ENCODE results near the gene NAA15.
A peak's percentile ranks its signal among the peaks of the same experiment; 100 is the strongest.
"Not testable (repeated sequence)": the region's sequence is repeated elsewhere in the genome, so short reads cannot be mapped to it uniquely, and the experiment has no call there.

NAA15 gene

DNA sequence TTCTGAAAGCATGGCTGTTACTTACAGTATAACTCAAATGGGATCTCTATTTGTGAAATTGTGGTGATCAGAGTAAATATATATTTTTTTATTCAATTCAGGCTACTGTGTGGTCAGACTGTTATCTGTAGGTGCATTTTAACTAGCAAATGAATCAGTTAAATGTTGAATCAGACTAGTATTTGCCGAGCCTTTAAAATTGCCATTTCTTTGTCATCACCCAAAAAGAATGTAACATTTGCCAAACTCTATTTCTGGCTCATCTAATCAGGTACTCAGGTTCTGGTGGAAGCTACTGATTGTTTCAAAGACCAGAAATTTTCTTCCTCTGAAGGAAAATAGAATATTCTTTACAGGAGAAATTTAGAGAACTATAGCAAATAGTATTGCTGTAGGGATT is 1.8 kb upstream of the NAA15 start:
- Histone ChIP-seq H3K4me3 (ENCODE audit: low read length in 2 of 2) (peak overlapping the region in 1 of 2 donors; percentile 78), H3K27me3 (ENCODE audit: control insufficient read depth in 1 of 2, insufficient read depth in 2 of 2, low read length in 2 of 2) (no peaks in the 10 kb centered on the region), H3K4me1 (ENCODE audit: control insufficient read depth, insufficient read depth, low read length) (peaks cover 19% of the 10 kb centered on the region), H3K27ac (ENCODE audit: low read length) (no peak overlapping the region), H3K36me3 (ENCODE audit: control insufficient read depth in 2 of 2, insufficient read depth in 2 of 2, low read length in 2 of 2) (no peaks in the 10 kb centered on the region), H3K9me3 (ENCODE audit: control insufficient read depth in 2 of 2, low read length in 2 of 2) (no peaks in the 10 kb centered on the region), H3K9ac (ENCODE audit: low read length in 2 of 2) (peak overlapping the region in 1 of 2 donors; percentile 23)

DNA sequence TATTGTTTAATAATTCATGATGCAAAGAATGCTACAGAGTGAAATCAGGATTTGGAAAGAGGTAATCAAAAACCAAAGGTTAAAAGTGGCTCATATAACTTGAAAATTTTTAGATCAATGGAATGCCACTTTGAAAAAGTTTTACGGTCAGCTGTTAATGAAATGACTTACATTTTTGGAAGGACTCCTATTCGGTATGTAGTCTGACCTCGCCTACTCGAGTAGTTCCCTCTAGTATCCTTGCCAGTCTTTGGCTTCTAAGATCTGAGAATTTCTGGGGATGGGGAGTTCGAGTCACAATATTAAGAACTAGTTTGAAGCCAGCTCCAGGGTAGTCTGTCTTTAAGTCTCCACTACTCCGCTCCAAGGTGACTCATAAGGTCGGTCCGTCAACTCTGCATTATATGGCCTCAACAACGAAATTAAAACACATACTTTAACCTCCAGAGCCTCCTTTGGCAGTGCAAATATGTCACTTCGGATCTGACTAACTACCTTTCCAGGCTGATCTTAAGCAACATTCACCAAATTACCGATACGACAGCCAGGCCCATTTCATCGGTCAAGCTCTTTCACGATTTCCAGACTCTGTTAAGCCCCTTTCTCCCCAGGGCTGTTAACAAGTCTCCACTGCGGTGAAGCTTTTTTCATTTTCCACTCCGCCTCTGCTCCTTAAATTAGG is 733 bp upstream of the NAA15 start:
- peaks cover 12% of the 10 kb centered on the region for H3K4me1 ChIP-seq (ENCODE audit: control insufficient read depth, insufficient read depth, low read length)
- H3K9ac ChIP-seq (ENCODE audit: low read length in 2 of 2), result peak overlapping the region; percentile 74 to 83
- peak overlapping the region; percentile 78 to 97 for H3K4me3 ChIP-seq (ENCODE audit: low read length in 2 of 2)
- H3K27ac ChIP-seq (ENCODE audit: low read length), result peak overlapping the region; percentile 77
- H3K27me3 ChIP-seq (ENCODE audit: control insufficient read depth in 1 of 2, insufficient read depth in 2 of 2, low read length in 2 of 2), result no peaks in the 10 kb centered on the region
- H3K9me3 ChIP-seq (ENCODE audit: control insufficient read depth in 2 of 2, low read length in 2 of 2), result no peaks in the 10 kb centered on the region
- H3K36me3 ChIP-seq (ENCODE audit: control insufficient read depth in 2 of 2, insufficient read depth in 2 of 2, low read length in 2 of 2), result no peaks in the 10 kb centered on the region

DNA sequence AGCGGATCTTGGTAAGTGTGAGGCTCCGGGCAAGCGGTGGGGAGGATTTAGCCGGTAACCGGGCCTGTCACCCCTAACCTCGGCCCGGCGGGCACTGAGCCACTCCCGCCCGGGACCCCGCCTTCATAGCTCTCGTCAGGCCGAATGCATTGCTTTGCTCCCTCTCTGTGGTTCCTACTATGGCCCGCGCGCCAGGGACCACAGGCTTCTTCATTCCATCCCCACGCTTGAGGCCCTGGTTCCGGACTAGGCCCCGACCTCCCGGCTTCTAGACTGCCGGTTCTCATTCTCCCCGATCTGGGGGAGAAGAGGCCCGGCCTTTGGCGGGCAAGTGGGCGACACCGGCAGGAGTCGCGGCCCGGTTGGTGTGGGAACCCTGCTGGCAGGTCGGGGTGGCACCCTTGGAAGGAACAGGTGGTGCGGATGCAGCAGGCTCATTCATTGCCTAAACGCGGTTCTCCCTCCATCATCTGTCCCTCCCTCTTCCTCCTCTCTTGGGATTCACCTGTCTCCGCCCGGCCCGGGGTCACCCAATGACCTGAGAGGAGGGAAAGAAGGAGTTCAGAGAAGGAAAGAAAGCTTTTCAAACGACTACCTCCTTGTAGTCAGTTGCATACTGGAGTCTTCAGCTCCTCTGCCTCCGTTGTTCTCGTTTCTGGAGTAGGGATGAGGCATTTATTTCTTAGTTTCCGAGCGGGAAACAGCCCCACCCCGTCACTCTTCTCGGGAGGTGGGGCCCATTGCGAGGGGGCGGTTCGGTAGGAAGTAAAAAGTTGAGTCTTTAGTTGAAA is 711 bp downstream of the NAA15 start, which contains the start of gene NDUFC1:
Gene NDUFC1 (minus strand): TSS at position 657 of the 791 bp plus-strand sequence. CDS start 6,679 bp downstream, outside the sequence.
- Histone ChIP-seq H3K9me3 (ENCODE audit: control insufficient read depth in 2 of 2, low read length in 2 of 2) (no peaks in the 10 kb centered on the region), H3K4me3 (ENCODE audit: low read length in 2 of 2) (peak within 1 kb of the TSS; percentile 78 to 97), H3K4me1 (ENCODE audit: control insufficient read depth, insufficient read depth, low read length) (peaks cover 12% of the 10 kb centered on the region), H3K9ac (ENCODE audit: low read length in 2 of 2) (peak within 1 kb of the TSS; percentile 74 to 83), H3K27ac (ENCODE audit: low read length) (peak within 1 kb of the TSS; percentile 77), H3K36me3 (ENCODE audit: control insufficient read depth in 2 of 2, insufficient read depth in 2 of 2, low read length in 2 of 2) (no peaks in the 10 kb centered on the region), H3K27me3 (ENCODE audit: control insufficient read depth in 1 of 2, insufficient read depth in 2 of 2, low read length in 2 of 2) (no peaks in the 10 kb centered on the region)

DNA sequence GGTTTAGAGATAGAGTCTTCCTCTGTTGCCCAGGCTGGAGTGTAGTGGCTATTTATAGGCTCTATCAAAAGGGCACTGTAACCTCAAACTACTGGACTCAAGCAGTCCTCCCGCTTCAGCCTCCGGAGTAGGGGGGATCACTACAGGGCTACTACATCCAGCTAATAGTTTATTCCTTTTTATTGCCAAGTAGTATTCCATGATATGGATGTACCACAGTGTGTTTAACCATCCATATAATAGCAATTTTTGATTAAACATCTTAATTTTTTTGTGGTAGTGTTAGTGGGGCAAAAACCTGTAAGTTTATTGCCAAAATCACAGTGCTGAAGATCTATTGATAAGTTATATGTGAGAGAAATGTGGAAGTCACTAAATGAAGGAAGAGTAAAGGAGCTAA is 3.6 kb downstream of the NAA15 start:
- no peak overlapping the region for H3K9ac ChIP-seq (ENCODE audit: low read length in 2 of 2)
- H3K9me3 ChIP-seq (ENCODE audit: control insufficient read depth in 2 of 2, low read length in 2 of 2), result no peaks in the 10 kb centered on the region
- no peaks in the 10 kb centered on the region for H3K27me3 ChIP-seq (ENCODE audit: control insufficient read depth in 1 of 2, insufficient read depth in 2 of 2, low read length in 2 of 2)
- no peak overlapping the region for H3K27ac ChIP-seq (ENCODE audit: low read length)
- H3K4me3 ChIP-seq (ENCODE audit: low read length in 2 of 2), result no peak overlapping the region
- no peaks in the 10 kb centered on the region for H3K36me3 ChIP-seq (ENCODE audit: control insufficient read depth in 2 of 2, insufficient read depth in 2 of 2, low read length in 2 of 2)
- H3K4me1 ChIP-seq (ENCODE audit: control insufficient read depth, insufficient read depth, low read length), result peaks cover 12% of the 10 kb centered on the region

DNA sequence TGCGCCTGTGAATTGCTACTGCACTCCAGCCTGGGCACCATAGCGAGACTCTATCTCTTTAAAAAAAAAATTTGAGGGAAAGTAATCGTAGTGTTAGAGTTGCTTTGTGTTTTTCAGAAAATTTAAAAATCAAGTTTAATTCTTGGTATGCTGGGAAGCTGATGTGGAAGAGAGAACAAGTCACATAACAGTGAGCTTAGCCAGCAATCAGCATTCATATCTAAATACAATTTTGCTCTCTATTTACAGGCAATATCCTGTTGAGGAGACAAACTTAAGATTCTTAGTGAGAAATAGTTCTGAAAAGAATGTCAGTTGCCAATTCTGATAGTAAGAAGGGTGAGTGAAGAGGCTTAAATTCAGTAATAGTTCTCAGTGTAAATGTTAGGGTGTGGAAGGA is 10.6 kb downstream of the NAA15 start:
- H3K36me3 ChIP-seq (ENCODE audit: control insufficient read depth in 2 of 2, insufficient read depth in 2 of 2, low read length in 2 of 2), result no peaks in the 10 kb centered on the region
- no peak overlapping the region for H3K4me3 ChIP-seq (ENCODE audit: low read length in 2 of 2)
- H3K27me3 ChIP-seq (ENCODE audit: control insufficient read depth in 1 of 2, insufficient read depth in 2 of 2, low read length in 2 of 2), result no peaks in the 10 kb centered on the region
- peak overlapping the region in 1 of 2 donors; percentile 5 for H3K9ac ChIP-seq (ENCODE audit: low read length in 2 of 2)
- no peak overlapping the region for H3K27ac ChIP-seq (ENCODE audit: low read length)
- no peaks in the 10 kb centered on the region for H3K9me3 ChIP-seq (ENCODE audit: control insufficient read depth in 2 of 2, low read length in 2 of 2)
- H3K4me1 ChIP-seq (ENCODE audit: control insufficient read depth, insufficient read depth, low read length), result no peaks in the 10 kb centered on the region

DNA sequence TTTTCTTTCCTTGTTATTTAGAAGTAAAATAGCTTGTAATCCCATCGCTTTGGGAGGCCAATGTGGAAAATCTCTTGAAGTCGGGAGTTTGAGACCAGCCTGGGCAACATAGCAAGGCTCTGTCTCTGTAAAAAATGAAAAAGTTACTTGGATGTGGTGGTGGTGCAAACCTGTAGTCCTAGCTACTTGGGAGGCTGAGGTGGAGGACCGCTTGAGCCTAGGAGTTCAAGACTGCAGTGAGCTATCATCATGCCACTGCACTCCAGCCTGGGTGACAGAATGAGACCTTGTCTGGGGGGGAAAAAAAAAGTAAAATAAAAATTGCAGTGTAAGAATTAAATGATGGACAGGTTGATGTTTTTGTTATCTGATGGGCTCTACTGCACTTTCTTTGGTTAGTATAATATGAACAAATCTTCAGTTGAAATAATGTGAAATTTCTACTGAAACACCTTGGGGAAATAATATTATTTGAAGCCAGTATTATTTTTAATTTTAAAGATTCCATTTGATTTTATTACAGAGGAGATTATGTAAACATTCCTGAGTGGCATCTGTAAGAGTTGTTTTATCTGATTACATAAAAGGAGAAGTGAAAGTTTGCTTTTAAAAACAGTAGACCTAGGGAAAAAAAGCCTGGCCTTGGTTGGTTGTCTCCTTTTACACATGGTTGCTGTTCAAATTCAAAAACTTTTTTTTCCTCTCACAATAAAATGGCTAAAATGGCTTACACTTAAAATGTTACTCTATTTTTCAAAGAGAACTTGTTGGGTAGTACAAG is 11.4 kb downstream of the NAA15 start:
- Histone ChIP-seq H3K27me3 (ENCODE audit: control insufficient read depth in 1 of 2, insufficient read depth in 2 of 2, low read length in 2 of 2) (no peaks in the 10 kb centered on the region), H3K9ac (ENCODE audit: low read length in 2 of 2) (no peak overlapping the region), H3K4me1 (ENCODE audit: control insufficient read depth, insufficient read depth, low read length) (no peaks in the 10 kb centered on the region), H3K36me3 (ENCODE audit: control insufficient read depth in 2 of 2, insufficient read depth in 2 of 2, low read length in 2 of 2) (no peaks in the 10 kb centered on the region), H3K4me3 (ENCODE audit: low read length in 2 of 2) (no peak overlapping the region), H3K27ac (ENCODE audit: low read length) (no peak overlapping the region), H3K9me3 (ENCODE audit: control insufficient read depth in 2 of 2, low read length in 2 of 2) (no peaks in the 10 kb centered on the region)

DNA sequence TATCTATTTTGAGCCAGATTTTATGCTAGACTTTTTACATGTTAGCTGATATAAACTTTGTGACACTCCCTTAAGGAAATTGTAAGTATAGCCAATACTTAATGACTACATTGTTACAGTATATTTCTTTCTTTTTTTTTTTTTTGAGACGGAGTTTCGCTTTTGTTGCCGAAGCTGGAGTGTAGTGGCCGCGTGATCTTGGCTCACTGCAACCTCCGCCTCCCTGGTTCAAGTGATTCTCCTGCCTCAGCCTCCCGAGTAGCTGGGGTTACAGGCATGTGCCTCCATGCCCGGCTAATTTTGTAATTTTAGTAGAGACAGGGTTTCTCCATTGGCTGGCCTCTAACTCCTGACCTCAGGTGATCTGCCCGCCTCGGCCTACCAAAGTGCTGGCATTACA is 12.1 kb downstream of the NAA15 start:
- not testable (repeated sequence) for H3K27ac ChIP-seq (ENCODE audit: low read length); H3K4me1 ChIP-seq (ENCODE audit: control insufficient read depth, insufficient read depth, low read length); H3K9me3 ChIP-seq (ENCODE audit: control insufficient read depth in 2 of 2, low read length in 2 of 2)

DNA sequence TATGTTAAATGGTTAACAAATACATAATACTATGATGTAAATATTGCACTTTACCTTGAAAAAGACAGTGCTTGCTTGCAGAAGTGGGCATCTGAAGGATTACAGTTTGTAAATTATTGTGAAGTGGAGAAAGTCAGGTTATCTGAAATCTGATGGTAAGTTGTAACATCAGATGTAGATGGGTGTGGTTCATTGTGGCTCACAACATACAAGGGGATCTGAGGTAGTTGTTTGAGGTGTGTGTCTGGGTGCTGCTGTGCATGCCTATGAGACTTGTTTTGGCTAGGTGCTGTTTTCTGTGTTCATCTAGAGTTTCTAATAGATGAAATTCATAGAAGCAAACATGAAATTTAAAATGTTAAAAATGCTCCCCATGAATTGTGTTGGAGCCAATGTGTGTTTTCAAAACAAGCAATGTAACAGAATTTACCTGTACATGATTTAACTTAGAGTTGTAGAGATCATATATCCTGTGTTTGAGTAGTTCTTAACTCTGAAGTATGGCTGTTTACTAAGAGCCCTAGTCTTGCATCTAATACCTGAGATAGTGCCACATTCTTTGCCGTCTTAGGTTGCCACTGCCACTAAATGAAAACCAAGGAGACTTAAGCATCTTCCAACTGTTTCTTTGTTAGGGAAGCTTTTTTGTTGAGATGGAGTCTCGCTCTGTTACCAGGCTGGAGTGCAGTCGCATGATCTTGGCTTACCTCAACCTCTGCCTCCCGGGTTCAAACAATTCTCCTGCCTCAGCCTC is 12.9 kb downstream of the NAA15 start:
- Histone ChIP-seq H3K4me3 (ENCODE audit: low read length in 2 of 2) (no peak overlapping the region), H3K27ac (ENCODE audit: low read length) (no peak overlapping the region), H3K27me3 (ENCODE audit: control insufficient read depth in 1 of 2, insufficient read depth in 2 of 2, low read length in 2 of 2) (no peaks in the 10 kb centered on the region), H3K4me1 (ENCODE audit: control insufficient read depth, insufficient read depth, low read length) (no peaks in the 10 kb centered on the region), H3K36me3 (ENCODE audit: control insufficient read depth in 2 of 2, insufficient read depth in 2 of 2, low read length in 2 of 2) (no peaks in the 10 kb centered on the region), H3K9me3 (ENCODE audit: control insufficient read depth in 2 of 2, low read length in 2 of 2) (no peaks in the 10 kb centered on the region), H3K9ac (ENCODE audit: low read length in 2 of 2) (no peak overlapping the region)

More for the DNA sequence above, 12.1 kb downstream of the NAA15 start:
- not testable (repeated sequence) for H3K27me3 ChIP-seq (ENCODE audit: control insufficient read depth in 1 of 2, insufficient read depth in 2 of 2, low read length in 2 of 2); H3K4me3 ChIP-seq (ENCODE audit: low read length in 2 of 2); H3K36me3 ChIP-seq (ENCODE audit: control insufficient read depth in 2 of 2, insufficient read depth in 2 of 2, low read length in 2 of 2); H3K9ac ChIP-seq (ENCODE audit: low read length in 2 of 2)

DNA sequence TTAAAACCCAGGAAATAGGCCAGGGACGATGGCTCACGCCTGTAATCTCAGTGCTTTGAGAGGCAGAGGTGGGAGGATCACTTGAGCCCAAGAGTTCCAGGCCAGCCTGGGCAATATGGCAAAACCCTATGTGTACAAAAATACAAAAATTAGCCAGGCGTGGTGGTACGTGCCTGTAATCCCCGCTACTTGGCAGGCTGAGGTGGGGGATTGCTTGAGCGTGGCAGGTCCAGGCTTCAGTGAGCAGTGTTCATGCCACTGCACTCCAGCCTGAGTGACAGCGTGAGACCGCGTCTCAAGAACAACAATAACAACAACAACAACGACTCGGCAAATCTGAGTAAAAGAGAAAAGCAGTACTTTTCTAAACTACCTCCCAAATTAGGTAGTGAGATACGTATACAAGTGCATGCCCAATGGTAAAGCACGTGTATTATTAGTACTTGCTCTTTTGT is 13.9 kb downstream of the NAA15 start:
- no peaks in the 10 kb centered on the region for H3K9me3 ChIP-seq (ENCODE audit: control insufficient read depth in 2 of 2, low read length in 2 of 2)
- no peak overlapping the region for H3K27ac ChIP-seq (ENCODE audit: low read length)
- H3K4me3 ChIP-seq (ENCODE audit: low read length in 2 of 2), result no peak overlapping the region
- no peaks in the 10 kb centered on the region for H3K27me3 ChIP-seq (ENCODE audit: control insufficient read depth in 1 of 2, insufficient read depth in 2 of 2, low read length in 2 of 2)
- no peaks in the 10 kb centered on the region for H3K4me1 ChIP-seq (ENCODE audit: control insufficient read depth, insufficient read depth, low read length)
- no peaks in the 10 kb centered on the region for H3K36me3 ChIP-seq (ENCODE audit: control insufficient read depth in 2 of 2, insufficient read depth in 2 of 2, low read length in 2 of 2)
- H3K9ac ChIP-seq (ENCODE audit: low read length in 2 of 2), result no peak overlapping the region

DNA sequence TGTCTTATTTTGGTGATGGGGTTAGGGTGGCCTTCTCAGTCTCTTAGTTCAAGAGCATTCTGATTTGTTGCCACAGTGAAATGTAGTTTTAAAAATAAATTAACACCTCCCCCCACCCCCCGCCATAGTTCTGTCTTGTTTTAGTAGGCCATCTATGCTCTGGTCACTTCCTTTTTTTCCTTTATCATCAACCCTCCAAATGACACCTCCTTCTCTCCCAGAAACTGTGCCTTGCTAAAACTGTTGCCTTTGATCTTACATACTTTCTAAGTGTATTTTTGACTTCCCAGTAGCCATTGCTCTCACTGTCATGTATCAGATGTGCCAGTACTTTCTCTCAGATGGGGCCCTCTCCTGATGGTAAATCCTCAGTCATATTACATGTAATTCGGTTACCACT is 15.4 kb downstream of the NAA15 start:
- Histone ChIP-seq H3K27me3 (ENCODE audit: control insufficient read depth in 1 of 2, insufficient read depth in 2 of 2, low read length in 2 of 2) (no peaks in the 10 kb centered on the region), H3K4me3 (ENCODE audit: low read length in 2 of 2) (no peak overlapping the region), H3K9ac (ENCODE audit: low read length in 2 of 2) (no peak overlapping the region), H3K36me3 (ENCODE audit: control insufficient read depth in 2 of 2, insufficient read depth in 2 of 2, low read length in 2 of 2) (no peaks in the 10 kb centered on the region), H3K9me3 (ENCODE audit: control insufficient read depth in 2 of 2, low read length in 2 of 2) (no peaks in the 10 kb centered on the region), H3K27ac (ENCODE audit: low read length) (no peak overlapping the region), H3K4me1 (ENCODE audit: control insufficient read depth, insufficient read depth, low read length) (no peaks in the 10 kb centered on the region)
